NCI-H1417 treated with DMSO at 0.1 percent for 48 hours (cell line): Measurements from ENCODE around the gene RRP12.
"Not testable (repeated sequence)": the region's sequence is repeated elsewhere in the genome, so short reads cannot be mapped to it uniquely, and the experiment has no call there.

Source experiments
- DNase-seq: peaks from one replicate; lab custom pipeline; 2025; lab: John Stamatoyannopoulos, UW

Gene RRP12

GRCh38 chr10:97407952-97408248, 6.8 kb upstream of the RRP12 start:
- DNase-seq, result no peak

DNA sequence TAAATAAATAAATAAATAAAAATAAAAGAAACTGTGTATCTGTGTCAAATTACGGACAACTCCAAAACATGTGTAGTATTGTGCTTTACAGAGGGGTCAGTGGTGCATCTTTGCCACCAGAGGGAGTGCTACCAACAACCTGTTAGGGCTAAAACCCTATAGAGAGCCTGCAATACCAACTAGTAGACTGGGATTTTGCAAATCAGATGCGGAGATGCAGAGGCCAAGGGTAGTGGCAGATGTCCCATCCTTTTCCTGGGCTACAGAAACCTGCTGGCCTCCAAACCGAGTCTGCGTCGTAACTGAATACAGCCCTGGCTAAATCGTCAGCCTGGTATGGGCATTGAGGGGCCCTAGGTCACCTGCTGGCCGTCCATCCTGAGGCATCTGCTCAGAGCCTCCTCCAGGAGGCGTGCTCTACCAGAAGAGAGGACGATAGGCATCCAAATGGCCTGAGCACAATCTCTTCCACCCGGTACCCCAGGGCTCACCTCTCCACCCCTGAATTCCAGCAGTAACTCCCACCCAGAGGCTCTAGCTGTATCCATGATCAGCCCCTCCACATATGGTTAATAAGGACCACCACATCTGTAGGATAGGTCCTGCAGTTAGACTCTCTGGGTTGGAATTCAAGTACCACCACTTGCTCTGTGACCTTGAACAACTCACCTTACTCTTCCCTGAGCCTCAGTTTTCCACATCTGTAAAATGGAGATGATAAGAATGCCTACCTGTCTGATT, 6.2 kb upstream of the RRP12 start:
- DNase-seq, result peak; percentile 3

- DNase-seq, result not testable (repeated sequence)
These were observed 5.3 kb upstream of the RRP12 start for GRCh38 chr10:97406483-97406882.

DNA sequence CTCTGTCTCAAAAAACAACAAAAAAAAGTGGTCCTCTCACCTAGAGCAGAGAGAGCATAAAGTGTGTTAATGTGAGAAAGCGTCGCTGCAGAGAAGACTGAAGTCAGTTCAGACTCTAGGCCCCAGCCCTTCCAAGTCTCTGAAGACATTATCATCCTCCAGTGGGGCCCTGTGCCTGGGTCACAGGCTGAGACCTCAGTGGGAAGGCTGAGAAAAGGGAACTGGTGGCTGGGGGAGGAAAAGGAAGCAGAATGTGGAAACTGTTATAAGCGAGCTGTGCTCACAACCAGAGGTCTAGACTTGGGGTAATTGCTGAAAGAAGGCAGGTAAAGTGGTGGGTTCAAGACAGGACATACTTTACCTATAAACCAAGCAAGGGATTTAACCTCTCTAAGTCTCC, 4.9 kb upstream of the RRP12 start:
- no peak for DNase-seq

DNA sequence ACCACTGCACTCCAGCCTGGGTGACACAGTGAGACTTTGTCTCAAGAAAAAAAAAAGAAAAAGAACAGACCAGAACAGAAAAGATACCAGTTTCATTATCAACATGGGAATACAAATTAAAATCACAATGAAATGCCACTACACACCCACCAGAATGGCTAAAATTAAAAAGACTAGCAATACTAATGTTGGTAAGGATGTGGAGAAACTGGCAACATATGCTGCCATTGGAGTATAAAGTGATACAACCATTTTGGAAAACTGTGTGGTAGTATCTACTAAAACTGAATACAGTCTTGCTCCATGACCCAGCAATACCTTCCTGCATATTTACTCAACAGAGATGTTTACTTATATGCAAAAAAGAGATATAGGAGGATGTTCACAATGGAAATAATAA, 2.9 kb upstream of the RRP12 start:
- no peak for DNase-seq

DNA sequence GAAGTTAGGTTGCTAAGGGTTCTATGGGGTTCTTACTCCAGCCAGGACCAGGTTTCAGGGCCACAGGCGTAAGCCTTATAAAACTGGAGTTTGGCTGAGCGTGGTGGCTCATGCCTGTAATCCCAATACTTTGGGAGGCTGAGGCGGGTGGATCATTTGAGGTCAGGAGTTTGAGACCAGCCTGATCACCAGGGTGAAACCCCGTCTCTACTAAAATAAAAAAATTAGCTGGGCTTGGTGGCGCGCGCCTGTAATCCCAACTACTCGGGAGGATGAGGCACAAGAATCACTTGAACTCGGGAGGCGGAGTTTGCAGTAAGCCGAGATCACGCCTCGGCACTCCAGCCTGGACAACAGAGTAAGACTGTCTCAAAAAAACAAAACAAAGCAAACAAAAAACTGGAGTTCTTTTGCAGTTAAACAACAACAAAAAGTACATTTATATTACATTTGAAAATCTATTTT, 347 bp upstream of the RRP12 start:
- no peak for DNase-seq

DNA sequence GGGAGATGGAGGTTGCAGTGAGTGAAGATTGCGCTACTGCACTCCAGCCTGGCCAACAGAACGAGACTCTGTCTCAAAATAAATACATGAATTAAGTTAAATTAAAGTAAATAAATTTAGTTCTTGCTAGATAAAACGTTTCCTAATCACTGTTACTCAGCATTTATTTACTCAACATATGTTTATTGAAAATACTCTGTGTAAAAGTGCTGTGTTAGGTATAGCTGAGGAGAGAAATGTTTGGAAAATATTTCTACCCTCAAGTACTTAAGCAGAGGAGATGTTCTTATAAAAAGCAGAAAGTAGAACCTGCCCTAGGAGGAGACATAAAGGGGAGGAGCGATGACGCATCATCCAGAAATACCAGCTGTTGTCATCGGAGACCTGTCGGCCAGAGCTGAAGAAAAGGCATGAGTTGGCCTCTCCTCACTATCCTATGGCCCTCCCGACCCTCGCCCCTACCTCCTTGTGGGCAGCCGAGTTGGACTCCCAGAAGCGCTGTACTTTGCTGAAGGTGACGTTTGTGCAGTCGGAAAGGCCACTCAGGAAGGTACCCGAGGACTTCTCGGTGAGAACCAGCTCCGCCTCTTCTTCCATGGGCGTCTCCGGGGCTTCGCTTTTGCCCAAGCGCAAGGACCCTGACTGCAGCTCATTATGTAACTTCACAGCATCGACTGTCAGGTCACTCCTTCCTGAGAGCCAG, 1.1 kb downstream of the RRP12 start:
- no peak for DNase-seq

DNA sequence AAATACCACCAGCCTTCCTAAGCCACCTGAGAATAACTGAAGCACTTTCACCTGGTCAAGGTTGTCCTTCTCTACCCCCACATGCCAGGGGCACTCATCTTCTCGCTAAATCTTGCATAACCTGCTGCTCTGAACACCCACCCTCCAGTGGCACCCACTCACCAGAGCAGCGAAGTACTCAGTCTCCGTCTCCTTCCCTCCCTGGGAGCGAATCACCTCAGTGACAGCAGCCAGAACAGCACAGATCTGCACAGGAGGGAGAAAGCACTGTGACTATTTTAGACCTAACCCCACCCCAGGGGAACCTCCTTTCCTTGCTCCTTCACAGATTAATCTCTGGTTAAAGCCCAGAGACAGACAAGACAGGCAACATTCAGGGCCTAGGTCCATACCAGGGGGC, 5.1 kb downstream of the RRP12 start:
- DNase-seq, result no peak

GRCh38 chr10:97393034-97393573, 8.0 kb downstream of the RRP12 start:
- DNase-seq, result no peak

GRCh38 chr10:97390091-97390490, 11.0 kb downstream of the RRP12 start:
- no peak for DNase-seq

DNA sequence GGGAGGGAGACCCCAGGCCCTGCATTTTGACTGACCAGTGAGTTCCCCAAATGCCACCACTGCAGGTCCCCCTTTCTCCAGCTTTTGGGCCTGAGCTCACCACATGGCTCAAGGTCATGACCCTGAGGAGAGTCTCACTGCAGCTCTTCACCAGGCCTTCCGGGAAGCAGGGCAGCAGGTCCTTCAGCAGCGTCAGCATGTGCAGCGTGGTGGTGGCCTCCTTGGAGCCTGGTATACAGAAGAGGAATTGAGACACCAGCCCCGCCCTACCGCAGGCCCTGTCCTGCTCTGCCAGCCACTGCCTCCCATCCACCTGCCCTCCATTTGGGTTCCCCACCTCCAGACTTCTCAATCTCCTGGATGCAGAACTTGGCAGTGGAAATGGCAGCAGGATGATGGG, 13.0 kb downstream of the RRP12 start:
- no peak for DNase-seq

- DNase-seq, result no peak
These were observed 15.6 kb downstream of the RRP12 start for GRCh38 chr10:97385565-97385964.

GRCh38 chr10:97384641-97385040, 16.5 kb downstream of the RRP12 start:
- DNase-seq, result no peak

- no peak for DNase-seq
These were observed 17.0 kb downstream of the RRP12 start for GRCh38 chr10:97384156-97384555.

- DNase-seq, result no peak
These were observed 18.0 kb downstream of the RRP12 start for GRCh38 chr10:97383159-97383558.

GRCh38 chr10:97381626-97382025, 19.5 kb downstream of the RRP12 start:
- no peak for DNase-seq

DNA sequence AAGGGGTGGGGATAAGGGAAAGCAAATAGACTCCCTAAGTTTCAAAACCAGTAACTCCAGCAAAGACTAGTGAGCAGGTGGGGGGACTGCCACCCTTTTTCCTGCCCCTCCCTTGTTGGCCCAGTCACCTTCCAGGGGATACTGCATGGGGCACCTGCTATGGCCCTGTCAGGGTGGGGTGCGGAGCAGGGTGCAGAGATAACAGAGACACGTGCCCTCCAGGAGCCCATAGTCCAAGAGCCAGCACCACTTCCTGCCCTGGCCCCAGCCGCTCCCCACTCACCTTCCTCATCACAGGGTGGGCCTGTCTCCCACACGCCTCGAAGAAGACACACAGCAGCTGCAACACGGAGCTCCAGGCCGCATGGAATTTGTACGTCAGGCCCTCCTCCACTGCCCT, 20.6 kb downstream of the RRP12 start:
- no peak for DNase-seq

- no peak for DNase-seq
These were observed 21.9 kb downstream of the RRP12 start for GRCh38 chr10:97378933-97379921.

GRCh38 chr10:97376413-97376812, 24.7 kb downstream of the RRP12 start:
- no peak for DNase-seq

GRCh38 chr10:97373456-97373855, 27.7 kb downstream of the RRP12 start:
- no peak for DNase-seq

- DNase-seq, result no peak
These were observed 28.8 kb downstream of the RRP12 start for GRCh38 chr10:97372233-97372875.

- DNase-seq, result no peak
These were observed 29.4 kb downstream of the RRP12 start for GRCh38 chr10:97371696-97372095.
